Measurements from ENCODE around the gene TARM1. TPM values are rescaled to one million over a fixed set of nuclear protein-coding genes. Genes with fewer than 3 reads are reported as not detected.
"Not testable (repeated sequence)": the region's sequence is repeated elsewhere in the genome, so short reads cannot be mapped to it uniquely, and the experiment has no call there.

TARM1 gene
- total RNA-seq, 1 donor from 2014 or later, result not detected

DNA sequence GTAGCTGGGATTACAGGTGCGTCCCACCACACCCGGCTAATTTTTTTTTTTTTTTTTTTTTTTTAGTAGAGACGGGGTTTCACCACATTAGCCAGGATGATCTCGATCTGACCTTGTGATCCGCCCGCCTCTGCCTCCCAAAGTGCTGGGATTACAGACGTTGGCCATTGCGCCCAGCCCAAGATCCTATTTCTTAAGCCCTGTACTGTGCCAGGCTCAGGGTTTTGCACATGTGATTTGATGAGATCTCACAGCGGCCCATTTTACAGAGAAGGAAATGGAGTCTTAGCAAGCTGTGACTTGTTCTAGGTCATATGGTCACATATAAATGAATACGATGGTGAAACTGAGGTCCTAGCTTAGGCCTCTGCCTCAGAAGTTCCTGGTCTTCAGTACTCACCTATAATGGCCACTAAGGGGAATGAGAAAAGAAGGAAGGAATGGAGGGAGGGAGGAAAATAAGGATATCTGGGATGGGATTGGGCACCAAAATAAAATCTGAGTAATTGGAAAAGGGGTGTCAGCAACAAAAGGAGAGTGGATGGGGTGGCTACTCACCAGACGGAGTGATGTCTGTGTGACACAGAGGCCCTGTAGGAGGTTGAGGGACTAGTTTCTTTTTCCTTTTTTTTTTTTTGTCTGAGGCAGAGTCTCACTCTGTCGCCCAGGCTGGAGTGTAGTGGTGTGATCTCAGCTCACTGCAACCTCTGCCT is 18.2 kb upstream of the TARM1 start:
- H3K9me3 ChIP-seq, result no peaks in the 10 kb centered on the region
- no peaks in the 10 kb centered on the region for H3K27me3 ChIP-seq
- peaks cover 32% of the 10 kb centered on the region for H3K4me1 ChIP-seq
- H3K36me3 ChIP-seq, result no peaks in the 10 kb centered on the region
- DNase-seq (ENCODE audit: extremely low spot score in 2 of 2), result no peak
- no peak overlapping the region for H3K27ac ChIP-seq
- H3K4me3 ChIP-seq, result no peak overlapping the region
- intact Hi-C loops (cut with DNase I), result no loop called here
- TF ChIP-seq, protein P1, sequence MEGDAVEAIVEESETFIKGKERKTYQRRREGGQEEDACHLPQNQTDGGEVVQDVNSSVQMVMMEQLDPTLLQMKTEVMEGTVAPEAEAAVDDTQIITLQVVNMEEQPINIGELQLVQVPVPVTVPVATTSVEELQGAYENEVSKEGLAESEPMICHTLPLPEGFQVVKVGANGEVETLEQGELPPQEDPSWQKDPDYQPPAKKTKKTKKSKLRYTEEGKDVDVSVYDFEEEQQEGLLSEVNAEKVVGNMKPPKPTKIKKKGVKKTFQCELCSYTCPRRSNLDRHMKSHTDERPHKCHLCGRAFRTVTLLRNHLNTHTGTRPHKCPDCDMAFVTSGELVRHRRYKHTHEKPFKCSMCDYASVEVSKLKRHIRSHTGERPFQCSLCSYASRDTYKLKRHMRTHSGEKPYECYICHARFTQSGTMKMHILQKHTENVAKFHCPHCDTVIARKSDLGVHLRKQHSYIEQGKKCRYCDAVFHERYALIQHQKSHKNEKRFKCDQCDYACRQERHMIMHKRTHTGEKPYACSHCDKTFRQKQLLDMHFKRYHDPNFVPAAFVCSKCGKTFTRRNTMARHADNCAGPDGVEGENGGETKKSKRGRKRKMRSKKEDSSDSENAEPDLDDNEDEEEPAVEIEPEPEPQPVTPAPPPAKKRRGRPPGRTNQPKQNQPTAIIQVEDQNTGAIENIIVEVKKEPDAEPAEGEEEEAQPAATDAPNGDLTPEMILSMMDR (IDR thresholded peaks at IDR 0.05), result no peak
- TF ChIP-seq POLR2AphosphoS5 (IDR thresholded peaks at IDR 0.05; ENCODE audit: insufficient read depth in 1 of 2, low read depth in 1 of 2) (no peak), POLR2A (IDR thresholded peaks at IDR 0.05) (no peak)

DNA sequence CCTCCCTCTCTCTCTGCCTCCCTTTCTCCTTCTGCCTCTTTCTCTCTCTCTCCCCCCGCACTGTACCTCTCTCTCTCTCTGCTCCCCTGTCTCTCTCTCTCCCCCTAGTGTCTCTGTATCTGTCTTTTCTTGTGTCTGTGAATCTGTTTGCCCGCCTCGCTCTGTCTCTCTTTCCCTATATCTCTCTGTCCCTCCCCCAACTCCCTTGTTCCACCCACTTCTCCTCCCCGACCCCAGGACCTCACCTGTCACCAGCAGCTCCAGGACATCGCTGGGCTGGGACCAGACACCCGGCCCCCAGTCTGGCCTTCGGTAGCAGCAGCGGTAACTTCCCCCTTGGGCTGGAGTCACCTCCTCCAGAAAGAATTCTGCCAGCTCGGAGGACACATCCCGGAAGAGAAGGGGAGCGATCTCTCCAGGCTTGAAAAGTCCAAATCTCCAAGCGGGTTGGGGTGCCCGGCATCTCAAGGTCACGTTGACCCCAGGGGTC is 15.5 kb upstream of the TARM1 start:
- TF ChIP-seq POLR2A (IDR thresholded peaks at IDR 0.05) (no peak), POLR2AphosphoS5 (IDR thresholded peaks at IDR 0.05; ENCODE audit: insufficient read depth in 1 of 2, low read depth in 1 of 2) (no peak)
- TF ChIP-seq, protein P1 (IDR thresholded peaks at IDR 0.05), result no peak
- peak overlapping the region; percentile 38 to 44 for H3K4me3 ChIP-seq
- H3K9me3 ChIP-seq, result no peaks in the 10 kb centered on the region
- intact Hi-C loops (cut with DNase I), result no loop called here
- H3K36me3 ChIP-seq, result no peaks in the 10 kb centered on the region
- H3K27ac ChIP-seq, result peak overlapping the region; percentile 72
- H3K4me1 ChIP-seq, result peaks cover 13% of the 10 kb centered on the region
- no peak for DNase-seq (ENCODE audit: extremely low spot score in 2 of 2)
- H3K27me3 ChIP-seq, result no peaks in the 10 kb centered on the region

DNA sequence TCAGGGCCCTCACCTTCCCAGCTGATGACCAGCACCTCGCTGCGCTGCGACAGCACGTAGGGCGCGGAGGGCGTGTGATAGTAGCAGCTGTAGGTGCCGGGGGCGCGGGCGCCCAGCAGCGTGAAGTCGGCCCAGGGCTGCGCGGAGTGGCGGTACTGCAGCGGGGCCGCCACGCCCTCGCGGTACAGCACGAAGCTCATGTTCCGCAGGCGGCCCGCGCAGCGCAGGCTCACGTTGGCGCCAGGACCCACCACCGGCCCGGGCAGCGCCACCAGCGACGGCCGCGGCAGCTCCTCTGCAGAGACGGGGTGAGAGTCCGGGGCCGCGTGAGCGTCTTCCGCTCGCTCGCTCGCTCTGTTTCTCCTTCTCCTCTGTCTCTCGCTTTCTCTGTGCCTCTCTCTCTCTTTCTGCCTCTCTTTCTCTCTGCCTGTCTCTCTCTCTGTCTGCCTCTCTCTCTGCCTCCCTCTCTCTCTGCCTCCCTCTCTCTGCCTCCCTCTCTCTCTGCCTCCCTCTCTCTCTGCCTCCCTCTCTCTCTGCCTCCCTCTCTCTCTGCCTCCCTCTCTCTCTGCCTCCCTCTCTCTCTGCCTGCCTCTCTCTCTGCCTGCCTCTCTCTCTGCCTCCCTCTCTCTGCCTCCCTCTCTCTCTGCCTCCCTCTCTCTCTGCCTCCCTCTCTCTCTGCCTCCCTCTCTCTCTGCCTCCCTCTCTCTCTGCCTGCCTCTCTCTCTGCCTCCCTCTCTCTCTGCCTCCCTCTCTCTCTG is 14.9 kb upstream of the TARM1 start:
- Histone ChIP-seq H3K4me3 (peak overlapping the region; percentile 38 to 44), H3K4me1 (peaks cover 13% of the 10 kb centered on the region), H3K27ac (peak overlapping the region; percentile 72)
- H3K9me3 ChIP-seq; H3K27me3 ChIP-seq; H3K36me3 ChIP-seq; DNase-seq (ENCODE audit: extremely low spot score in 2 of 2); intact Hi-C loops (cut with DNase I): not testable (repeated sequence)

DNA sequence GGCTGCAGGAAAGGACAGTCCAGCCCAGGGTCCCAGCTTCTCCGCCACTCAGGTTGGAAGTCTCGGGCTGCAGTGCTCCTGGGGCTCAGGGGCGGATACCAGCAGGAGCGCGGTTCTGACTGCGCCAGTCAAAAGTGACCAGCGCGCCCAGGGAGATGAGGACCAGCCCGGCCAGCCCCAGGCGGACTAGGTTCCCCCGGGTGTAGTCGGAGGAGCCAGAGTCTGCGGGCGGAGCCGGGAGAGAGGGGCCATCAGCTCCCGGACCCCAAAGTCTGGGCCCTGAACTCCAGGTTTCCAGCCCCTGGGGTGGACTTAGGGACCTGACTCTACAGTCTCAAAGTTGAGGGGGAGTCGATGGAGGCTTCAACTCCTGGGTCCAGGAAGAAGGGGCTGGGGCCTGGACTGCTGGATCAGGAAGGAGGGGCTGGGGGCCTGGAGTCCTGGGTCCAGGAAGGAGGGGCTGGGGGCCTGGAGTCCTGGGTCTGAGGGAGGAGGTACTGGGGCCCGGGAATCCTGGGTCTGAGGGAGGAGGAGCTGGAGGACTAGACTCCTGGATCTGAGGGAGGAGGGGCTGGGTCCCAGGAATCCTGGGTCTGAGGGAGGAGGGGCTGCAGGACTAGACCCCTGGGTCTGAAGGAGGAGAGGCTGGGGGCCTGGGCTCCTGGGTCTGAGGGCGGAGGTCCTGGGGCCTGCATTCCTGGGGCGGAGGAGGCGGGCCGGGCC is 14.1 kb upstream of the TARM1 start:
- no peaks in the 10 kb centered on the region for H3K36me3 ChIP-seq
- H3K4me1 ChIP-seq, result peaks cover 13% of the 10 kb centered on the region
- intact Hi-C loops (cut with DNase I), result no loop called here
- no peaks in the 10 kb centered on the region for H3K9me3 ChIP-seq
- DNase-seq (ENCODE audit: extremely low spot score in 2 of 2), result no peak
- no peaks in the 10 kb centered on the region for H3K27me3 ChIP-seq
- H3K4me3 ChIP-seq, result peak overlapping the region; percentile 38 to 44
- TF ChIP-seq POLR2A (IDR thresholded peaks at IDR 0.05) (no peak), POLR2AphosphoS5 (IDR thresholded peaks at IDR 0.05; ENCODE audit: insufficient read depth in 1 of 2, low read depth in 1 of 2) (no peak)
- TF ChIP-seq, protein P1 (IDR thresholded peaks at IDR 0.05), result no peak
- H3K27ac ChIP-seq, result peak overlapping the region; percentile 70

DNA sequence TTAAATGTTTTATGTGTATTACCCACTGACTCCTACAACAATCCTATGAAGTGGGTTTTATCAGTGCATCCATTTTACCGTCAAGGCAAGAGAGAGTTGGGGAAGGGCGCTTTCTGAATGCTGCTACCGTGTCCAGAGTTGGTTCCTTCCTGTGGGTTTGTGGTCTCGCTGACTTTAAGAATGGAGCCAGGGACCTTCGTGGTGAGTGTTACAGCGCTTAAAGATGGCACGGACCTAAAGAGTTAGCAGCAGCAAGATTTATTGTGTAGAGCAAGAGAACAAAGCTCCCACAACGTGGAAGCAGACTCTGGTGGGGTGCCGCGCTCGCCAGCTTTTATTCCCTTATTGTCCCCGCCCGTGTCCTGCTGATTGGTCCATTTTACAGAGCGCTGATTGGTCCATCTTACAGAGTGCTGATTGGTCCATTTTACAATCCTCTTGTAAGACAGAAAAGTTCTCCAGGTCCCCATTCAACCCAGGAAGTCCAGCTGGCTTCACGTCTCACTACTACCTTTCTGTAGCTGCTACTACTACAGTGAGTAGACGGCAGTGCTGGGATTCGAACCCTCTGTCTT is 13.3 kb upstream of the TARM1 start:
- Histone ChIP-seq H3K9me3 (no peaks in the 10 kb centered on the region), H3K27me3 (no peaks in the 10 kb centered on the region), H3K4me1 (peaks cover 13% of the 10 kb centered on the region), H3K36me3 (no peaks in the 10 kb centered on the region), H3K4me3 (no peak overlapping the region), H3K27ac (no peak overlapping the region)
- TF ChIP-seq POLR2AphosphoS5 (IDR thresholded peaks at IDR 0.05; ENCODE audit: insufficient read depth in 1 of 2, low read depth in 1 of 2) (no peak), POLR2A (IDR thresholded peaks at IDR 0.05) (no peak)
- TF ChIP-seq, protein P1 (IDR thresholded peaks at IDR 0.05), result no peak
- intact Hi-C loops (cut with DNase I), result no loop called here
- no peak for DNase-seq (ENCODE audit: extremely low spot score in 2 of 2)

Measured in vagina (tissue), 2 donors.